NB4 (cell line): ENCODE results near the gene RNF13.

Experiments
- DNase-seq: peaks from one replicate; pipeline ENCODE4 v3.0.0; 2010; ENCODE audit warnings: low read depth
- H3K4me3 ChIP-seq: one replicate; pipeline ENCODE4 v1.5.1; 2011; ENCODE audit warnings: mild to moderate bottlenecking, low read depth, low read length, moderate library complexity
- MAX ChIP-seq: IDR thresholded peaks from 2 replicates; pipeline ENCODE4 v1.6.1; 2011; ENCODE audit warnings: low read depth, low read length
- MYC ChIP-seq: IDR thresholded peaks from 2 replicates; pipeline ENCODE4 v1.6.1; 2011; ENCODE audit warnings: low read depth, low read length
- POLR2A ChIP-seq: IDR thresholded peaks from 2 replicates; pipeline ENCODE4 v1.6.1; 2011; ENCODE audit warnings: mild to moderate bottlenecking; ENCODE audit not compliant: insufficient read length; ENCODE audit errors: extremely low read depth
- TF ChIP-seq, protein P1 (sequence below): IDR thresholded peaks from one replicate; pipeline ENCODE4 v1.5.1; 2012; ENCODE audit warnings: low read depth, low read length

The RNF13 gene

GRCh38 chr3:149886957-149887356 is 73.9 kb downstream of the RNF13 start:
- no peak for DNase-seq
- TF ChIP-seq, protein P1, sequence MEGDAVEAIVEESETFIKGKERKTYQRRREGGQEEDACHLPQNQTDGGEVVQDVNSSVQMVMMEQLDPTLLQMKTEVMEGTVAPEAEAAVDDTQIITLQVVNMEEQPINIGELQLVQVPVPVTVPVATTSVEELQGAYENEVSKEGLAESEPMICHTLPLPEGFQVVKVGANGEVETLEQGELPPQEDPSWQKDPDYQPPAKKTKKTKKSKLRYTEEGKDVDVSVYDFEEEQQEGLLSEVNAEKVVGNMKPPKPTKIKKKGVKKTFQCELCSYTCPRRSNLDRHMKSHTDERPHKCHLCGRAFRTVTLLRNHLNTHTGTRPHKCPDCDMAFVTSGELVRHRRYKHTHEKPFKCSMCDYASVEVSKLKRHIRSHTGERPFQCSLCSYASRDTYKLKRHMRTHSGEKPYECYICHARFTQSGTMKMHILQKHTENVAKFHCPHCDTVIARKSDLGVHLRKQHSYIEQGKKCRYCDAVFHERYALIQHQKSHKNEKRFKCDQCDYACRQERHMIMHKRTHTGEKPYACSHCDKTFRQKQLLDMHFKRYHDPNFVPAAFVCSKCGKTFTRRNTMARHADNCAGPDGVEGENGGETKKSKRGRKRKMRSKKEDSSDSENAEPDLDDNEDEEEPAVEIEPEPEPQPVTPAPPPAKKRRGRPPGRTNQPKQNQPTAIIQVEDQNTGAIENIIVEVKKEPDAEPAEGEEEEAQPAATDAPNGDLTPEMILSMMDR: no peak
- TF ChIP-seq MAX (no peak), POLR2A (no peak), MYC (no peak)
- H3K4me3 ChIP-seq: no peak overlapping the region

DNA sequence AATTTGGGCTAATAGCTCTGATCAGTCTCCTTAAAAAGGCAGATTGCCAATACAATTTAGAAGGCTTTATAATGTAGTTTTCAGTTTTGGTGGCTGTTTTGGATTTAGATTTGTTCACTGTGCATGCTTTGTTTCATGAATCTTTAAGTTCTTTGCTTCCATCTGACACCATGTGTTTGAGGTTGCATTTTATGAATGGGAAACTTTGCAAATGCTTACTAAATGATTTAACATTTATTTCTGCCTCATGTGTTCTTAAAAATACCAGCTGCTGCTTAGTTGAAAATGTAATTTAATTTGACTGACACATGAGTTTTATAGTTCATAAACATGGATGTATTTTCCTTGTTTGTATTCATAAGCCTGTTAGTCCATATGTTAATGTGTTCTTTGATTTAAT is 78.6 kb downstream of the RNF13 start:
- no peak overlapping the region for H3K4me3 ChIP-seq
- no peak for DNase-seq
- TF ChIP-seq POLR2A (no peak), MYC (no peak), MAX (no peak)
- TF ChIP-seq, protein P1: no peak

- no peak overlapping the region for H3K4me3 ChIP-seq
- DNase-seq: no peak
- no peak for TF ChIP-seq MYC
- no peak for TF ChIP-seq POLR2A
- TF ChIP-seq, protein P1: no peak
- TF ChIP-seq MAX: no peak
These were observed 79.4 kb downstream of the RNF13 start for GRCh38 chr3:149892371-149892770.

- no peak for DNase-seq
- no peak for TF ChIP-seq MAX
- TF ChIP-seq, protein P1: no peak
- no peak for TF ChIP-seq POLR2A
- TF ChIP-seq MYC: no peak
- H3K4me3 ChIP-seq: no peak overlapping the region
These were observed 81.2 kb downstream of the RNF13 start for GRCh38 chr3:149894205-149894604.

GRCh38 chr3:149895339-149895738 is 82.3 kb downstream of the RNF13 start:
- no peak for DNase-seq
- TF ChIP-seq, protein P1: no peak
- TF ChIP-seq POLR2A (no peak), MAX (no peak), MYC (no peak)
- H3K4me3 ChIP-seq: no peak overlapping the region

- TF ChIP-seq MAX (no peak), MYC (no peak), POLR2A (no peak)
- TF ChIP-seq, protein P1: no peak
- DNase-seq: no peak
These were observed 82.8 kb downstream of the RNF13 start for GRCh38 chr3:149895769-149896168.

More at GRCh38 chr3:149895769-149896168, 82.8 kb downstream of the RNF13 start:
- no peak overlapping the region for H3K4me3 ChIP-seq
